ENCODE data around the gene AMPD2. TPM values are rescaled to one million over a fixed set of nuclear protein-coding genes. Genes with fewer than 3 reads are reported as not detected.

AMPD2 gene
- total RNA-seq, 1 experiment from 2014 or later: 85.8 TPM

DNA sequence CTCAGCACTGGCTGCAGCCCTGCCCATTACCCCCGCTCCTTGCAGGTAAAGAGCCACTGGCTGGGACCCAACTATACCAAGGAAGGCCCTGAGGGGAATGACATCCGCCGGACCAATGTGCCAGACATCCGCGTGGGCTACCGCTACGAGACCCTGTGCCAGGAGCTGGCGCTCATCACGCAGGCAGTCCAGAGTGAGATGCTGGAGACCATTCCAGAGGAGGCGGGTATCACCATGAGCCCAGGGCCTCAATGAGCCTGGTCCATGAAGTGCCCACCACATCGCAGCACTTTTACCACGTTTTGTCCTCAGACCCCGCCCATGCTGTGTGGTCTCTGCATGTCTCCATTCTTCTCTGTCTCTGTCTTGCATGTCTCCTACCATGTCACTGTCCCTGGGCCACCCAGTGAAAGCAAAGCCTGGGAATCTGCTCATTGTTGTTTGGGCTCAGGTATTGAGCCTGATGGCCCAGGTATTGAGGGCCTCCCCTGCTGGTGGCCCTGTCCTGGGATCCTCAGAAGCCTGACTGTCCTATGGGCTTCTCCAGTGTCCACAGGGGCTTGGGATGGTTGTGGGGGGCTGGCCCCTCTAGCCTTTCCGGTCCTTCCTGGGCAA is 11.4 kb downstream of the AMPD2 start:
- Histone ChIP-seq H3K4me3 (ENCODE audit: low read depth in 2 of 2, low read length in 2 of 2) (no peak overlapping the region), H3K27me3 (ENCODE audit: control insufficient read depth, insufficient read depth, low read length) (no peaks in the 10 kb centered on the region), H3K9me3 (ENCODE audit: control insufficient read depth, insufficient read depth, low read depth, low read length) (no peaks in the 10 kb centered on the region), H3K4me1 (ENCODE audit: control insufficient read depth, insufficient read depth, low read length) (no peaks in the 10 kb centered on the region; the same call in none of the 2 replicates), H3K36me3 (ENCODE audit: control insufficient read depth, insufficient read depth, low read length) (no peaks in the 10 kb centered on the region), H3K27ac (ENCODE audit: low read length) (no peak overlapping the region)
- DNase-seq (ENCODE audit: low read depth, low spot score) (no peak), ATAC-seq (no peak)
- ChIA-PET CTCF (interaction anchor here (0.6 to 1.4 kb wide), 7 partner anchors 8 to 333 kb away, joined by 3 to 6 read pairs (median 4); no protein-coding TSS in a partner anchor), POLR2A (no interaction called here)
- no peak for TF ChIP-seq REST (IDR thresholded peaks at IDR 0.05; ENCODE audit: insufficient read depth in 1 of 2, low read depth in 2 of 2, low read length in 1 of 2)
- BruUV-seq (replicated peaks): TSS peak; percentile 69
- intact Hi-C loops (cut with micrococcal nuclease; ENCODE audit: unreplicated experiment) (no loop called here), in situ Hi-C loops (cut with HindIII; ENCODE audit: low pct_unique_long_range_greater_than_20kb, low sequenced_read_pairs) (no loop called here)

DNA sequence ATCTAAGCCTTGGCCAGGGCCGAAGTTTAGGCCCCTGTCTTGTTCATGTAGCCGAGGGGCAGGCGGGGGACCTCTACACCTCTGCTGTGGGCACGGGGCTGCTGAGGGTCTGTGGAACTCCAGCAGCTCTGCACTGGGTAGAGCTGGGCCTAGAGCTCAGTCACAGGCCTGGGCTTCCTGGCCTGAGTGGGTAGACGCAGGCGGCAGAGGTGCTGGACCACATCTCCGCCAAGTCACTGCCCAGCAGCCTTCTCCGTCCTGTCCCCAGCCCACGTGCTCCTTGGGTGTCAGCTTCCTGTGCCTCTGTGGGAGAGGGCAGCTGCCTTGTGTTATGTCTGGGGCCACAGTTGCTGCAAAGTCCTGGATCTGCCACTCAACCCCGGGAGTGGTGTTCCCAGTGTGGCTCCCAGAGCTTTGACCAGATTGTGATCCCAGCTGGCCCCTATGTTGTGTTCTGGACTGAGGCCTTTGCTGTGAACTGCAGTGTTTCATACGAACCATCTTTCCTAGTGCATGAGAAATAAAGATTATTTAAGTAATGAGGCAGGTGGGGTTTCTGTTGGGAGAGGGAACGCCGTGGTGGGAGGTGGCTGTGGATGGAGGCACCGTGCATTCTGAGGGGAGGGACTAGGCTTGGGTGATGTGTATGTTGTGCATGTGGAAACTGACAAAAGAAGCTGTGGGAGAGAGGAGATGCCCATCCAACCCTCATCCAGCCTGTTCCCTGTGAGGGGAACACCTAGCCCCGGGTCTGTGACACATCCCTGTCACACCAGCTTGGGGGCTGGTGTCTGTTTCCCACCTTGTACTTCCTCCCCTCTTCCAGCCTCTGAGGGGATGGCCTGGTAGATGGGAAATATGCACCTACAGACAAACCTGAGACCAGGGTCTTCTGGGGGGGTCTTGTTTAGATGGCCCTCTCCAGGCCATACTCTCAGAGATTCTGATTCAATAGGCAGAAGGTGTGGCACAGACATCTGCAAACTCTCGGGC is 12.2 kb downstream of the AMPD2 start:
- intact Hi-C loops (cut with micrococcal nuclease; ENCODE audit: unreplicated experiment) (no loop called here), in situ Hi-C loops (cut with HindIII; ENCODE audit: low pct_unique_long_range_greater_than_20kb, low sequenced_read_pairs) (no loop called here)
- CTCF ChIA-PET: interaction anchor here (1.1 kb wide), 1 partner anchor 8 kb away, joined by 3 read pairs; no protein-coding TSS in a partner anchor
- POLR2A ChIA-PET: no interaction called here
- DNase-seq (ENCODE audit: low read depth, low spot score) (no peak), ATAC-seq (no peak)
- no peaks in the 10 kb centered on the region; the same call in none of the 2 replicates for H3K4me1 ChIP-seq (ENCODE audit: control insufficient read depth, insufficient read depth, low read length)
- no peaks in the 10 kb centered on the region for H3K27me3 ChIP-seq (ENCODE audit: control insufficient read depth, insufficient read depth, low read length)
- no peak for TF ChIP-seq SIN3A (IDR thresholded peaks at IDR 0.05; ENCODE audit: borderline replicate concordance, insufficient read depth, low read depth, low read length)
- no peak for TF ChIP-seq TCF7L2 (IDR thresholded peaks at IDR 0.05; ENCODE audit: low read depth, low read length)
- TF ChIP-seq POLR2AphosphoS5 (IDR thresholded peaks at IDR 0.05; ENCODE audit: low read depth, low read length): no peak
- TF ChIP-seq, protein P1, sequence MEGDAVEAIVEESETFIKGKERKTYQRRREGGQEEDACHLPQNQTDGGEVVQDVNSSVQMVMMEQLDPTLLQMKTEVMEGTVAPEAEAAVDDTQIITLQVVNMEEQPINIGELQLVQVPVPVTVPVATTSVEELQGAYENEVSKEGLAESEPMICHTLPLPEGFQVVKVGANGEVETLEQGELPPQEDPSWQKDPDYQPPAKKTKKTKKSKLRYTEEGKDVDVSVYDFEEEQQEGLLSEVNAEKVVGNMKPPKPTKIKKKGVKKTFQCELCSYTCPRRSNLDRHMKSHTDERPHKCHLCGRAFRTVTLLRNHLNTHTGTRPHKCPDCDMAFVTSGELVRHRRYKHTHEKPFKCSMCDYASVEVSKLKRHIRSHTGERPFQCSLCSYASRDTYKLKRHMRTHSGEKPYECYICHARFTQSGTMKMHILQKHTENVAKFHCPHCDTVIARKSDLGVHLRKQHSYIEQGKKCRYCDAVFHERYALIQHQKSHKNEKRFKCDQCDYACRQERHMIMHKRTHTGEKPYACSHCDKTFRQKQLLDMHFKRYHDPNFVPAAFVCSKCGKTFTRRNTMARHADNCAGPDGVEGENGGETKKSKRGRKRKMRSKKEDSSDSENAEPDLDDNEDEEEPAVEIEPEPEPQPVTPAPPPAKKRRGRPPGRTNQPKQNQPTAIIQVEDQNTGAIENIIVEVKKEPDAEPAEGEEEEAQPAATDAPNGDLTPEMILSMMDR (IDR thresholded peaks at IDR 0.05): no peak
- TF ChIP-seq REST (IDR thresholded peaks at IDR 0.05; ENCODE audit: insufficient read depth in 1 of 2, low read depth in 2 of 2, low read length in 1 of 2): no peak
- no peak overlapping the region for H3K4me3 ChIP-seq (ENCODE audit: low read depth in 2 of 2, low read length in 2 of 2)
- BruUV-seq (replicated peaks): no TSS peak
- H3K36me3 ChIP-seq (ENCODE audit: control insufficient read depth, insufficient read depth, low read length): no peaks in the 10 kb centered on the region
- H3K9me3 ChIP-seq (ENCODE audit: control insufficient read depth, insufficient read depth, low read depth, low read length): no peaks in the 10 kb centered on the region
- H3K27ac ChIP-seq (ENCODE audit: low read length): no peak overlapping the region
